Measurements from ENCODE around the gene ATP8B2. TPM values are rescaled to one million over a fixed set of nuclear protein-coding genes. Genes with fewer than 3 reads are reported as not detected.
"Not testable (repeated sequence)": the region's sequence is repeated elsewhere in the genome, so short reads cannot be mapped to it uniquely, and the experiment has no call there.

The ATP8B2 gene
- polyA plus RNA-seq (ENCODE audit: insufficient read length in 4 of 4), result 10 to 100 TPM; 24.4 to 45.4 (median 28.3) TPM

- DNase-seq (ENCODE audit: low read depth in 4 of 4, low spot score in 3 of 4), result peak in 3 of 4 donors; percentile 60 to 72 (median 70)
Observed at GRCh38 chr1:154324669-154325582, at the start of gene ATP8B2. Gene ATP8B2, plus strand, starts transcription at chr1:154325525. Its CDS starts 2,617 bp downstream, at chr1:154328142.

DNA sequence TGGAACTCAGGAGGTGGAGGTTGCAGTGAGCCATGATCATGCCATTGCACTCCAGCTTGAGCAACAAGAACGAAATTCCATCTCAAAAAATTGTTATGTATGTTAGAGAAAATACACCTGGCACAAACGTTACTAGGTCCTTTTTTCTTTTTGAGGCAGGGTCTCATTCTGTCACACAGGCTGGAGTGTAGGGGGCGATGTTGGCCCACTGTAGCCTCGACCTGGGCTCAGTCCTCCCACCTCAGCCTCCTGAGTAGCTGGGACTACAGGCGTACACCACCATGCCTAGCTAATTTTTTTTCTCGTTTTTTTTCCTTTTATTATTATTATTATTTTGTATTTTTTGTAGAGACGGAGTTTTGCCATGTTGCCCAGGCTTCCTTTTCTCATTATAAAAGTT lies 48.5 kb upstream of the ATP8B2 start:
- no peak for DNase-seq (ENCODE audit: low read depth in 4 of 4, low spot score in 3 of 4)

GRCh38 chr1:154287591-154287990 lies 37.7 kb upstream of the ATP8B2 start:
- DNase-seq (ENCODE audit: low read depth in 4 of 4, low spot score in 3 of 4), result not testable (repeated sequence)

DNA sequence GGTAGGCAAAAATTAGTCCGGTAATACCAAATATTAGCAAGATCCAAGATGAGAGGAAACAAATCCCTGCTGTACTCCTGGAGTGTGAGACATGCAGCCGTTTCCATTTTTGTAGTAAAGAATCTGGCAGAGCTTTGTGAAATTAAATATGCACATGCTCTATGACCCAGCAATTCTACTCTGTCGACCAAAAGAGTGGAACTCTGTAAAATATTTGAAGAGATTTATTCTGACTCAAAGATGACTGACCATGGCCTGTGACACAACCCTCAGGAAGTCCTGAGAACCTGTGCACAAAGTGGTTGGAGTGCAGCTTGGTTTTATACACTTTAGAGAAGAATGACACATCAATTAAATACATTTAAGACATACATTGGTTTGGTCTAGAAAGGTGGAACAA lies 36.7 kb upstream of the ATP8B2 start:
- DNase-seq (ENCODE audit: low read depth in 4 of 4, low spot score in 3 of 4), result no peak

DNA sequence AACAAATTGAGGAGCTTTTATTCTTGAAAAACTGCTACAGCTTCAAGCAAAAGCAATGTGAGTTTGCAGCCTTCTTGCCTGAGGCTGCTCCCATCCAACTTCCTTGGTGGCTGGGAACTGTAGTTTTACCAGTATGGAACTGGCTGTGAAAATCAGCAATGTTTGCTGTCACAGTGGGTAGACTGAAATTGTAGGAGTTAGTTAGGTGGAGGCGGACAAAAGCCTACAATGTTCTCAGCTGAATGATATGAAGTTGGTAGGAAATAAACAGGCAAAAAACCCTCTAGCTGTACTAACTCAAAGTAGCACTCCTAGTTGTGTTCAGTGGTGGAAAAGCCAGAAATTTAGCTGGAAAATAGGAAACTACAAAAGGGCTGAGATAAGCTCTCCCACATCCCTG lies 34.4 kb upstream of the ATP8B2 start:
- DNase-seq (ENCODE audit: low read depth in 4 of 4, low spot score in 3 of 4), result no peak

- DNase-seq (ENCODE audit: low read depth in 4 of 4, low spot score in 3 of 4), result no peak
Observed at GRCh38 chr1:154295408-154296235, 29.7 kb upstream of the ATP8B2 start.

- DNase-seq (ENCODE audit: low read depth in 4 of 4, low spot score in 3 of 4), result no peak
Observed at GRCh38 chr1:154301582-154301981, 23.7 kb upstream of the ATP8B2 start.

DNA sequence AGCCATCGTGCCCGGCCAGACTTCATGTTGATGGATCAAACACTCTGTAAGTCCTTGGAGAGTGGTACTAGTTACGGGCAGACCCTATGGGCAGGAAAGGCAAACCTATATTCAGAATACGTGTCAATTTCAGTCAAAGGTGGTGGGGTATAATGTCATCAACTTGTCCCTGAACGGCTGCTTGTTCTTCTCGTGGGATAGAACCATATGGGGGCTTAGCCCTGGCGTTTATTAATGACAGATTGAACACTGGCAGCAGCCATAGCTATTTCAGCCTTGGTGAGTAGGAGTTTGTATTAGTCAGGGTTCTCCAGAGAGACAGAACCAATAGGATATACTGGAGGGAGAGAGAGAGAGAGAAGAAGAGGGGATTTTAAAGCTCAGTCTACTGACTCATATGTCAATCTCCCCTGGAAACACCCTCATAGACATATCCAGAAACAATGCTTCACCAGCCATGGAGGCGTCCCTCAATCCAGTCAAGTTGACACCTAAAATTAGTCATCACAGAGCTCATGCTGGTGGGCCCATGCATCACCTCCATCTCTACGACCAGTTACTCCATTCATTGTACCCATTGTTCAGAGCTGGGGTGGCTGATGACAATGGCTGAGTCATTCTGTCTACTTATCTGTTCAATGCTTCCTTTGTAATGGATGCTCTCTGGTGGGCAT lies 20.5 kb upstream of the ATP8B2 start:
- DNase-seq (ENCODE audit: low read depth in 4 of 4, low spot score in 3 of 4), result no peak

GRCh38 chr1:154306151-154306550 lies 19.2 kb upstream of the ATP8B2 start:
- no peak for DNase-seq (ENCODE audit: low read depth in 4 of 4, low spot score in 3 of 4)

DNA sequence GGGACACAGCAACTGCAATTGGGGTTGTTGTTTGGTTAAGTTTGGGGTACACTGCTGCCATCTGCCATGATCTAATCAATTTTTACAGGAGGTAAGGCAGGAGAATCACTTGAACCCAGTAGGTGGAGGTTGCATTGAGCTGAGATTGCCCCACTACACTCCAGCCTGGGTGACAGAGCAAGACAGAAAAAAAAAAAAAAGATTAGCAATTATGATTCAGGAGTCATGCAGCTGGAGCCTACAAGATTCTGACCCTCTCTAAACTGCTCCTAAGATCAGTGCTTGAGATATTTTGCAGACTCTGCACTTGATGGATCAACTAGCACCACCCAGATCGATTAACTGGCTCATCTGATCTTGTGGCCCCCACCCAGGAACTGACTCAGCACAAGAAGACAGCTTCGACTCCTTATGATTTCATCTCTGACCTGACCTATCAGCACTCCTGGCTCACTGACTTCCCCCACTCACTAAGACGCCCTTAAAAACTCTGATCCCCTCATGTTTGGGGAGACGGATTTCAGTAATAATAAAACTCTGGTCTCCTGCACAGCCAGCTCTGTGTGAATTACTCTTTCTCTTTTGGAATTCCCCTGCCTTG lies 17.6 kb upstream of the ATP8B2 start:
- not testable (repeated sequence) for DNase-seq (ENCODE audit: low read depth in 4 of 4, low spot score in 3 of 4)

- DNase-seq (ENCODE audit: low read depth in 4 of 4, low spot score in 3 of 4), result not testable (repeated sequence)
Observed at GRCh38 chr1:154309136-154309535, 16.2 kb upstream of the ATP8B2 start.

DNA sequence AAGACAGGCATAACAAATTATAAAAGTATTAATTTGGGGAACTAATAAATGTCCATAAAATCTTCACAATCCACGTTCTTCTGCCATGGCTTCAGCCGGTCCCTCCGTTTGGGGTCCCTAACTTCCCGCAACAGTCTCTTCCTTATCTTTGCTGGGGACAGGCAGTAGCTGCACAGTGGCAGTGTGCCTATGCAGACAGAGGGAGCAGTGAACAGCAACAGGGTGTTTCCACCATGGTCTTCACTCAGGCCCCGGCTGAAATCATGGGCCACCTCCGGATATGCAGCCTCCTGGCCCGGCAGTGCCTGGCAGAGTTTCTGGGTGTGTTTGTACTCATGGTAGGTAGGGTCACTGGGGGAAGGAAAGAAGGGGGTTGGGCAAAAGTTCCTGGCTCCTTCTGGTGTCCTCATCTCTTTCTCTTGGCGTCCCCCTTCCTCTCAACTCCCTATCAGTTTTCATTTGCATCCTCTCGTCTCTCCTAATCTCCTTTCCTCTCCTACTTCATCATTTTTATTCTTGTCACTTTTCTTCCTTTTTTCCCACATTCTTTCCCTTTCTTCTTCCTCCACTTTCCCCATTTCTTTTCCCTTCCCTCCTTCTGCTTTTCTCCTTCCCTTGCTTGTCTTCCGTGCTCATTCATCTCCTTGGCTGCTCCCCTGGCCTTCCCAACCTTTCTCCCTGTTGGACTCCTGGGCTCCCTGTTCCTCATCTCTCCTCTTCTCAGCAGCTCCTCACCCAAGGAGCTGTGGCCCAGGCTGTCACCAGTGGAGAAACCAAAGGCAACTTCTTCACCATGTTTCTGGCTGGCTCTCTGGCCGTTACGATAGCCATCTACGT lies 12.9 kb upstream of the ATP8B2 start:
- not testable (repeated sequence) for DNase-seq (ENCODE audit: low read depth in 4 of 4, low spot score in 3 of 4)

GRCh38 chr1:154313066-154313356 lies 12.3 kb upstream of the ATP8B2 start:
- DNase-seq (ENCODE audit: low read depth in 4 of 4, low spot score in 3 of 4), result no peak

DNA sequence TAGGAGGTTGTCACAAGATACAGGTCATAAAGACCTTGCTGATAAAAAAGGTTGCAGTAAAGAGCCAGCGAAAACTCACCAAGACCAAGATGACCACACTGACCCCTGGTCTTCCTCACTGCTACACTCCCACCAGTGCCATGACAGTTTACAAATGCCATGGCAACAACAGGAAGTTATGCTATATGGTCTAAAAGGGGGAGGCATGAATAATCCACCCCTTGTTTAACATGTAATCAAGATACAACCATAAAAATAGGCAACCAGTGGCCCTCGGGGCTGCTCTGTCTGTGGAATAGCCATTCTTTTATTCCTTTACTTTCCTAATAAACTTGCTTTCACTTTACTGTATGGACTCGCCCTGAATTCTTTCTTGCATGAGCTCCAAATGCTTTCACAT lies 11.1 kb upstream of the ATP8B2 start:
- DNase-seq (ENCODE audit: low read depth in 4 of 4, low spot score in 3 of 4), result not testable (repeated sequence)

GRCh38 chr1:154316704-154317103 lies 8.6 kb upstream of the ATP8B2 start:
- DNase-seq (ENCODE audit: low read depth in 4 of 4, low spot score in 3 of 4), result no peak

- DNase-seq (ENCODE audit: low read depth in 4 of 4, low spot score in 3 of 4), result no peak
Observed at GRCh38 chr1:154318386-154318785, 6.9 kb upstream of the ATP8B2 start.

DNA sequence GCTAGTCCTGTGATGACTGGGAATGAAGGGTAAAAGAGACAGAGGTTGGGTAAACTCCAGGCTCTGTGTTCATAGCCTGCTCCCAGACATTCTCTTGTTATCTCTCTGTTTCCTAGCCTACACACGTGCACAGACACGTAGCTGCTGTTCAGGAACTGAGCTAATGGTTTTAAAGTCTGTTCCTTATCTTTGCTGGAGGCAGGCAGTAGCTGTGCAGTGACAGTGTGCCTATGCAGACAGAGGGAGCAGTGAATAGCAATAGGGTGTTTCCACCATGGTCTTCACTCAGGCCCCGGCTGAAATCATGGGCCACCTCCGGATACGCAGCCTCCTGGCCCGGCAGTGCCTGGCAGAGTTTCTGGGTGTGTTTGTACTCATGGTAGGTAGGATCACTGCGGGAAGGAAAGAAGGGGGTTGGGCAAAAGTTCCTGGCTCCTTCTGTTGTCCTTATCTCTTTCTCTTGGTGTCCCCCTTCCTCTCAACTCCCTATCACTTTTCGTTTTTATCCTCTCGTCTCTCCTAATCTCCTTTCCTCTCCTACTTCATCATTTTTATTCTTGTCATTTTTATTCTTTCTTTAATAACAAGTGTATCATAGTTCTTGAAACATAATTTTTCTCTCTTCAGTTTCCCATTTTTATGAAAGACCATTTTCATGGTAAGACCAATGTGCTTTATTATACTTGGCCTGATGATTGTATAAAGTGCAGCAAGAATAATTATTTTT lies 4.3 kb upstream of the ATP8B2 start, which contains the start of gene AQP10:
AQP10 (plus strand) TSS at position 212 of the 727 bp plus-strand sequence; CDS start at position 275, 63 bp downstream.
- no peak for DNase-seq (ENCODE audit: low read depth in 4 of 4, low spot score in 3 of 4)

GRCh38 chr1:154321609-154321934 lies 3.8 kb upstream of the ATP8B2 start:
- not testable (repeated sequence) for DNase-seq (ENCODE audit: low read depth in 4 of 4, low spot score in 3 of 4)

DNA sequence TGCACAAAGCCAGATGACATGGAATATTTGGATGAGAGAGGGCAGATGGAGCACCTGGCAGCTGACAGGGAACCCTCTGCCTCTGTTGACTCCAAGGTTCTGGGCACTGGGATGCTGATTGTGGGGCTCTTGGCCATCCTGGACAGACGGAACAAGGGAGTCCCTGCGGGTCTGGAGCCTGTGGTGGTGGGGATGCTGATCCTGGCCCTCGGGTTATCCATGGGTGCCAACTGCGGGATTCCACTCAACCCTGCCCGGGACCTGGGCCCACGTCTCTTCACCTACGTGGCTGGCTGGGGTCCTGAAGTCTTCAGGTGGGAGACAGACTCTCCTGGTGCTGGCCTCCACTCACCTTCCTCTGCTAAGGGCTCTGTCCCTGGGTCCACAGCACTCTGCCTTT lies 1.8 kb upstream of the ATP8B2 start:
- DNase-seq (ENCODE audit: low read depth in 4 of 4, low spot score in 3 of 4), result no peak

Measured in left renal pelvis (tissue), 4 donors.